Measurements from ENCODE around the gene PACSIN2.

Gene PACSIN2

DNA sequence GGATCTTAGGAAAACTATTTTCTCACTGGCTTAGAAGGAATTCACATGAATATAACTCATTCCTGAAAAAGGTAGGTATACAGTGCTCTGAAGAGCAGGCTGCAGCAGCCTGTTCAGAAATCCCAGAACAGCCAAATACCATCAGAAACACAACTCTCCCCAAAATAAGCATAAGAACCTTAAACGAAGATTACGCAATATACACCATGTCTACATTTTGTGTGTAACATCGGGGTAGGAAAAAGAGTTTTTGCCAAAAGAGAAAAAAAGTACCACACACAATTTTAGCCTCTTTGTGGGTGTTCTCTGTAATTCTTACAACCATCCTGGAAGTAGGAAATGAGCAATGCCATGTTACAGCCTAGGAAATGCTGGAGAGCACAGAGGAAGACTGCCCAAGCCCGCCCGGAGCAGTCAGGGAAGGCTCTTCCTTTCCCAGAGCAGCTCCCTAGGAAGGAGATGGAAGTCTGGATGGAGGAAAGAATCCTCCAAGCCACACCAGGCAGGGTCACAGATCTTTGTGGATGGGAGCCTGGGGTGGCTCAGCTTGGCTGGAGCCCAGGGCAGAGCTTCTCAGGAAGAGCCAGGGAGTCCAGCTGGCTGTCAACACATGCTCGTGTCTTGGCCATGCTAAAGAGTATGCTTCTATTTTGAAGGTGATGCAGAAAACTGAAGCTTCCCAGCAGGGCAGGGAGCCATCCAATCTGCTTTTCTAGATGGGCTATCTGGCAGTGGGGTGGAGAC lies 108.2 kb downstream of the PACSIN2 start:
- DNase-seq (ENCODE audit: low read depth in 2 of 2), result no peak

DNA sequence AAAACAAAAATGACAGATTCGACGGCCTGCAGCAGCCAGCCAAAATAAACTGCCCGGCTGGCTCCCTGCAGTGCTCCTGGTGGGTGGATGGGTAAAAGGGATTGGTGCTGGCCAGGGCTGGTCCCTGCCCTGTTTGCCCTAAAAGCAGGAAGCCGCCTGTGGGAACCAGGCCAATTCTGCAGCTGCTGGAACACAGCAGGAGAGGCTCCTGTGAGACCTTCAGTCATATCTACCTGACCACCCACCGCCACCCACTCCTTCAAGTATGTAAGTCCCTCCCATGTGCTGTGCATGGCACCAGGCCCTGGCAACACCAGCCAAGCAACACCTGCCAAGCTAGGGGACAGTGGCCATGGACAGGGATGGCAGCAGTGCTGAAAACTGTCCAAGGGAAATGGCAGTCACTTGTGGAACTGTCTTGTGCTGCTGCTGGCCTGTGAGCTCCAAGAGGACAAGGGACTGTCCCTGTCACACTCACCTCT lies 109.2 kb downstream of the PACSIN2 start:
- no peak for DNase-seq (ENCODE audit: low read depth in 2 of 2)

DNA sequence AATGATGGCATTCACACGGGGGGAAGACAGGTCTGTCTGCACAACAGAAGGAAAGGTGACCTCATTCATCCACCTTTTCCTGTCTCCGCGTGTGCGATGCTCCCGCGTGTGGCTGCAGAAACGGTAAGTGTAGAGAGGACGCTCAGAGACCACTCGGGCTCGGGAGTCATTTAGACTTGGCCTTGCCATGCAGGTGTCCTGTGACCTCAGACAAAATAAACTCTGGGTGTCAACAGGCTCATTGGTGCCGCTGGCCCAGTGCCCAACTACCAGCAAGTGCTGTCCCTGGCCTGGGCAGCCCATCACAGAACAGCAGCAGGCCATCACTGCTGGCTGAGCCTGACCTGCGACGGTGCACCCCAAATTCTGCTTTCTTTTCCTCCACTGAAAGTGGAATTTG lies 109.7 kb downstream of the PACSIN2 start:
- DNase-seq (ENCODE audit: low read depth in 2 of 2), result no peak

DNA sequence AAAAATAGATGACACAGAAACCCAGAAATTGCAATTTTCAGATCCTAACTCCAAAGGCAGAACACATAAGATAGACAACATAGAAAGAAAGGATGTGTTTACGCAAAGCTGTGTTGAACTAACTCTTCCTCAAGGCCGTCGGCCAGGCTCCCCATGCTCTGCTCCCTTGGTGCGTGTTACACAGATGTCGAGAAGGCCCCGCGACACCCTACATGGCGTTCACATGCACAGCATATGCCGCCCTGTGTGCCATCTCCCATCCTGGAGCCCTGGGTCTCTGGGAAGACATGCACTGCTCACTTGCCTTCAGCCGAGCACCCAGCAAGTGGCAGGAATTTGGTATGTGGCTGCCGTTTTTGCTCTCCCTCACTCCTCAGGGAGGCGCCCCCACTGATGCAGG lies 110.9 kb downstream of the PACSIN2 start:
- no peak for DNase-seq (ENCODE audit: low read depth in 2 of 2)

DNA sequence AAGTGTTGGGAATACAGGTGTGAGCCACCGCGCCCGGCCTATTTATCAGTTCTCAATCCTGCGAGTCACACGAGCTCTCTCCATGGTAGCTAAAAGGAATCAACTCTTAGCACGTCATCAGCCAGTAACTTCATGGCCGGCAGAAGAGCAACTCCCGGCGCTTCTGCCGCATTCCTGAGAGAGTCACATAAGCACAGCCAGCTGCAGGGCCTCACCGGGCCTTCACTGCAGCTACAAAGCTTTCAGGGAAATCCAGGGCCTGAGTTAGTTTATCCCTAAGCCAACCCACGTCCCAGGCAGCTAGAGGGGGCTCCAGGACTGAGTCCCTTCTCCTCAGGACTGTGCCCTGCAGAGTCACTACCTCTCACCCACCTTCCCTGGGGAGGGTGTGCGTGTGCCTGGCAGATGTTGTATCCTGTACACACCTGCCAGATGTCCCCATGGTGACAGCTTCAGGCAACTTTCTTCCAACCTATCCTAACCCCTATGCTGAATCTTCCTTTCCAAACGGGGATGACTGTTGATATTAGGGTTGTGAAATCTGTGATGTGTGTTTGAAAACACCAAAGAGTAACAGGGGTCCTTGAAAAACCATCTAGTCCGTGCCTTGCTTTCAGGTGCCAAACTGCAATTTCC lies 112.0 kb downstream of the PACSIN2 start:
- DNase-seq (ENCODE audit: low read depth in 2 of 2), result no peak

DNA sequence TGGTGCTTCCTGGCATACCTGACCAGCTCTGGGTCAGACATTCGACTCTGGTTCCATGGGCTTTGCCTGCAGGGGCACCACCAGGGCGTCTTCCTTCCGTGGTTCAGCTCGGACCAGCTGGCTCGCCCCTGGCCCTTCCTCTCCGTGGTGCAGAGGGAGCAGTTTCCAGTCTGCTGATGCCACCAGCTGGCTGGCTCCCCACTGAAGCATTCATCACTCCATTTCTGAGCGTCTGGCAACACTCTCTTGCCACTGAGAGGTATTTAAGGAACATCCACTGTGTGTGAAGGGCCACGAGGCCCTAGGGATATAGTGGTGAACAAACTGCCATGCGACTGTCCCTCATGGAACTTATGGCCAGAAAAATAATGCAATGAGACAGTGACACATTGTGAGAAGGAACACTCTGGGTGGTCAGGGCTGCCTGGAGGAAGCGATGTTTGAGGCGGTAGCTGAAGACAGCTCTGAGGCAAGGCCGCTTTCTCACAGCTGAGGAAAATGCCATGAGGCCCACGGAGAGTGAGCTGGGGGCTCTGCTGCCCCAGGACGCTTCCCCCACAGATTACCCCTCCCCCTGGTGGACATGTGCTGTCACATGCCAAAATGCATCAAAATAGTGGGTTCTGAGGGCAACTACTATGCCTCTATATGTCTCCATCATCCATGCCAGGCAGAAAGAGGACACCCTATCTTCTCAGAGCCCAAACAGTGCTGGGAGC lies 113.0 kb downstream of the PACSIN2 start:
- DNase-seq (ENCODE audit: low read depth in 2 of 2), result no peak

DNA sequence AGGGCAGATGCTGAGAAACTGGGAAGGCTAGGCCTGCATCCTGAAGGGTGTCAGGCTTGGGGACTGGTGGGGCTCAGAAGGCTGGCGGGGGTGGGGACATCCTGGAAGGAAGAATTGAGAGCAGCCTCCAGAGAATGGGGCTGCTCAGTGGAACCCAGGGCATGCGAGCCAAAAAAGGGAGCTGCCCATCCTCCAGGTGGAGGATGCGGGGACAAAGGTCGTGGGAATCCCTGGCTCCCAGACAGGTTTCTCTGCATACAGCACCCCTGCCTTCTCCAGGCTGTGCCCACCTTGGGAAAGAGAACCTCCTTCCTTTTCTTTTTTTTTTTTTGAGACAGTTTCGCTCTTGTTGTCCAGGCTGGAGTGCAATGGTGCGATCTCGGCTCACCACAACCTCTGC lies 117.0 kb downstream of the PACSIN2 start:
- no peak for DNase-seq (ENCODE audit: low read depth in 2 of 2)

DNA sequence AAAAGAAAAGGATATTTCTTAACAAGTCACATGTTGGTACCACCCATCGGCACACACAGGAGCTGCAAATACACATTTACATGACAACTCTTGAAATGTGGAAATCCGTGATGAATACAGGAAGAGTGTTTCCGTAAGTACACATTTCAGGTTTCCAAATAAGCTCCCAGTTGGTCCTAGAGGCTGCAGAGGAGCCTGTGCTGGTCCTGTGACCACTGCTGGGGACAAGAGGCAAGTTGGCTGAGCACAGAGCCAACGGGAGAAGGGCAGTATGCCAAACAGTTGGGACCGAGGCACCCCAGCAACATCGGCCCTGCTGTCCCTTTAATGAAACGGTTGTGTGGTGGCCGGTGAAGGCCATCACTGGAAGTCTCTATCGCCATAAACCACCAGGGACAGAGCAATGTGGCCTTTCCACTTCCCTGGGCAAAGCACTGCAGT lies 119.4 kb downstream of the PACSIN2 start:
- DNase-seq (ENCODE audit: low read depth in 2 of 2), result no peak

DNA sequence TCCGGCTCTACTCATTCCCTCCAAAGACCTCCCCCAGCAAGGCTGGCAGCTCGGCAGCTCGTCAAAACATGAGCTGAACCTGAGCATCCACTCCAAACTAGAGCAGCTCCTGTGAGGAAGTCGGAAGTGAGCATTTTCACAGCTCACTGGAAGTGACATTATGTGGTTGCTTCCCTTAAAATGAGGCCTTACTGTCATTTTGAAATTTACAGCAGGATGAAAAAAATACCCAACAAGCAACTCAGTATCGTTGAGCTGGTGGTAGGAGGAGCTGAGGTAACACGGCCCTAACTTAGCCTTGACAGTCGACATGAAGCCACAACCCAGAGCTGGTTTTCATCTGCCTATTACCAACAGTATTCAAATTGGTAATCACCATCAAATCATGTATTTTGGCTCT lies 119.9 kb downstream of the PACSIN2 start:
- no peak for DNase-seq (ENCODE audit: low read depth in 2 of 2)

DNA sequence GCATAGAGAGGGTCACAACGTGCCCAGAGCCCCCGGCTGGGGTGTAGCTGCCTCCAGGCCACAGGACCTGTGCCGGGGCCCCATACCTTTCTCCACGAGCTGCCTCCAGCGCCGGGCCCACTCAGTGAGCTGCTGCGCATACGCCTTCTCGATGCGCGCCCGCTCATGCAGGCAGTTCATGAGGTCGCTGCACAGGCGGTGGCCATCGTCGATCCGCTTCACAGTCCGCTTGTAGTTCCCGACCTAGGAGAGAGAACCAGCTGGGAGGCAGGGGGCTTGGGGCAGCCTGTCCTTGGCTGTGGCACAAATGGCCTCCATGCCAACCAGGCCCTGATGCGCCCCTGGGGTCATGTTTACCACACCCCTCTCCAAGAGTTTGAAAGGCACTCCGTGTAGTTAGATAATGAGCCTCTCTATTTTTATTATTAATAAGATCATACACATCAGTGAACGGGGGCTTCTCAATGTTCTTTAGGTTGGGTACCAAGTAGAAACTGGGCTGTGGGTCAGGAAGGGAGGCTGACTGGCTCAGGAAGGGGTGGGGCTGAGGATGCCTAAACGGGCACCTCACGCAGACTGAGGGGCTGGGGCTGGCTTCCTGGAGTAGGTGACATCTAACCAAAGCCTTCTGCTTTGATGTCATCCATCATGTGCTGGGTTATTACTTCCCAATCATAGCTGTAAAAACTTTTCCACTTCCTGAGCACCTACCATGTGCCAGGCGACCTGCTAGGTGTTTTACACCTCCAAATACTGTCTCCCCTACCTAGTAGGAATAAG lies 121.4 kb downstream of the PACSIN2 start:
- DNase-seq (ENCODE audit: low read depth in 2 of 2), result no peak

DNA sequence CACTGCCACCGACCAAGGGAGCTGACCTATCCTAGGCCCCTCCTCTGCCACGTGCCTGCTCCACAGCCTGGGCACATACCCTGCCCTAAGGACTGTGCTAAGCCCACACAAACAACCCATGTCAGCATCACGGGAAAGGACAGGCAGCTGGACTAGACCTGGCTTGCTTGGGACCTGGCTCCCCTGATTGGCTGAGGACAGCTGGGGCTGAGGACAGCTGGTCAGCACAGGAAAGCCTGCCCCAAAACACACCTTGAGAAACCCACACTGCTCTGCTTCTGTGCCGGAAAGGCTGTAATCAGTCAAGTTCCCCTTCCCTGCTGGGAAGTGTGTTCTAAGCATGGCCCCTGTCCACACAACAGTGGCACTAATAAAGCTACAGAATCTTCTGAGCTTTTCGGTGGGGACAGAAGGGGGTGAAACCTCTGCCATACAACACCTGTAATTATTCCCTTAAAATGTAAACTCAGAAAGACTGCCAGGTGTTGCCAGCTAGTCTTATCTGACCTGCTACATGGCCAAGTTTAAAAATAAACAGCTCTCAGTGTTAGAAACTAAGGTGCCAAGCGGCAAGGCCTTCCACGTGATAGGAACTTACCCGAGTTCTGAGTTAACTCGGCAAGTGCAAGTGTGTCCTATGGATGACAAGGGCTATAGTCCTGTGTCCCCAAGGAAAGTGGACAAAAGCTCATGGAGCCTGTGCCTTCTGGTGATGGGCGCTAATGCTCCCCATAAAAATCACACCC lies 122.2 kb downstream of the PACSIN2 start:
- no peak for DNase-seq (ENCODE audit: low read depth in 2 of 2)

DNA sequence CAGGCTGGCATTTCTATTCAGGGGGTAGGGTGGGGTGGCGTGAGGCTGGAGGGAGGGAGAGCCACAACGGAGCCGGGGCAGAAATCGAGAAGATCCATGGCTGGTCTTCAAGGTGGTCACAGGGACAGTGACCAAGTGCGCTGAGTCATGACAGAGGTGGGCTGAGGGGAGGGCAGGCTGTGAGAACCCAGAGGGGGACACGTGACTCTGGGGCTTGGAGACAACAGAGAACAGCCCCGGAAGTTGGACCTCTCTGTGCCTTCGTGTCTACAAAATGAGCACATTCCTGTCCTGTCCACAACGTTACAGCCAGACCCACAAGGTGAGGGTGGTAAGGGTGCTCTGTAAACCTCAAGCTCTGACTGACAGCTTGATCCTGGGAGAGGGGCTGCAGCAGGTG lies 122.8 kb downstream of the PACSIN2 start:
- DNase-seq (ENCODE audit: low read depth in 2 of 2), result no peak

DNA sequence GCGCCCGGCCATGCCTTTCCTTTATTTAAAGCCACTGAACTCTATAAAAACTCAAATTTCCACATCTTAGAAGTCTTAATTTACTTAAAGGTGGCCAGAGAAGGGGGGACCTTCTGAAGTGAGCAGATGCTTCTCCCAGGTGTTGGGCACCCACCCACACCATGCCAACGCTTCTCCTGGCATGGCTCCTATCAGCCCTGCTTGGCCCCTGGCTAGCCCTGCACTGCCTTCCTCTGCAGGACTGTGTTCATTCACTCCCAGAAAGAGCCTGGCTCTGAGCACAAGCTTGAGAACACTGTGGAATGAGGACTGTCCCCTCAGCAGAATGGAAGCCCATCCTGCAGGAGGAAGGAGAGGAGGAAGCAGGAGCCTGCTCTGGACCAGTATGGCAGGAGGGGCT lies 123.3 kb downstream of the PACSIN2 start:
- no peak for DNase-seq (ENCODE audit: low read depth in 2 of 2)

DNA sequence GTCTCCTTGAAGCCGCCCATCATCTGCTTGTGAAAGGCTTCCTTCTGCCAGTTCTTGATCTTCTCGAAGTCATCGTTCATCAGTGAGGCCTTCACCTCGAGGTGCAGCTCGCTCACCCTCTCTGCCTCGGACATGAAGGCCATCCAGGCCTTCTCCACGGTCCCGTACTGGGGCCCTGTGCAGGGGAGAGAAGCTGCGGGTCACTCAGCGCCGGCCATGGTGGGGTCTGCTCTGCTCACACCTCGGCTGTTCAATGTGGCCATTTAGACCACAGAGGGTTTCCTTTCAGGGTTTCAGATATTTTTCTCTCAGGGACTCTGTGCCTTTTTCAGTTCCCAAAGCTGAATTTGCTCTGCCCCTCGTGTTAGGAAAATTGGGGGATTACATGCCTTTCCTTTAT lies 123.9 kb downstream of the PACSIN2 start:
- no peak for DNase-seq (ENCODE audit: low read depth in 2 of 2)

DNA sequence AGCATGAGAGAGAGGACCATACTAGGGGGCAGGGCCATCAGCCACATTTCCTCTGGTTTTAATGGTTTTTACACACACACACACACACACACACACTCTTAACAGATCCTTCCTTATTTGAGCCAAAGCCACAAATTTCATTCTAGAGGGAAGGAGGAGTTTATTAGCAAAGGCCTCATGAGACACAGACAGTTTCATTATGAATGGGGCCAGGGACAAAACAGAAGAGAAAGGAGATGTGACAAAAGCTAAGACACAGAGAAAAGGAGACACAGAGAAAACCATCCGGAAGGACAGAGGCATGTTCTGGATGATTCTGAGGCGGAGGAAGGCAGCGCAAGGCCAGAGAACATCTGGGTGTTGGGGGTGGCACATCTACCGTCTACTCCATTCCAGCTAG lies 125.6 kb downstream of the PACSIN2 start:
- DNase-seq (ENCODE audit: low read depth in 2 of 2), result no peak

DNA sequence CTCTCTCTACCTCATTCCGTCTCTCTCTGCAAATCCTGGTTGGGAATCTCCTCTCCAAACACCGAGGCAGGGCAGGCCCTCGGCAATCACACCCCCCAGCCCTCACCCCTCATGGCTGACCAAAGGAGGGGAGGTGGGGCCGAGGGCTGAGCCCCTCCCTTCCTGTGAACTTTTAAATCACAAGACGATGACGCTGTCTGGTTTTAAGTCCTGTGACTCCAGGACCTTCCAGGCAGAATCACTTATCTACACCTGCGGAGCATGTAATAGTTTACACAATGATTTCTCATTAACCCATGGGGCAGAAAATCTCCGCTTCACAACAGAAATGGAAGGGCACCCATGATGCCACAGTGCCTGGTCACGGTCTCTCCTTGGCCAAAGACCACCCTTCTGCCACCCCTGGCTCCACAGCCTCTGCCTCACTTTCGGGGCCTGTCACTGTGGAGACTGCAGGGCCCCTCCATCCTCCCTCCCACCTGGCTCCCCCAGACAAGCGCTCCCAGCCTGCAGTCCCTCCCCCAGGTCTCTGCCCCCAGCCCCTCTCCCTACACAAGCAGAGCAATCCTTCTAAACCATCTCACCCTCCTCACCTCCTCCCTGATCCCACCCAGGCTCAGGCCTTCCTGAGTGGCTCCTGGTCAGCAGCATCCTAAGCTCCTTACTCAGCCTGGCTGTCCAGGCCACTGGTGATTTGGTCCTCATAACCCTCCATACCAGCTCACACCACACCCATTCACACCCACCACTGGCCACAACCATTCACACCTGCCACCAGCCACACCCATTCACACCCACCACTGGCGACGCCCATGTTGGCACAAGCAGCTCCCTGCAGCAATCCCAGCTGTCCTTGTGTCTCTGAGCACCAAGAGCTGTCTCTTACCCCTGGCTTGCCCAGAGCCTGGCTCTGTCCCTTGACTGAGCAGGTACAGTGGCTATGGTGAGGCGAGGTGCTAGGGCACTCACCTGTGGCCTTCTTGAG lies 127.1 kb downstream of the PACSIN2 start:
- DNase-seq (ENCODE audit: low read depth in 2 of 2), result no peak

DNA sequence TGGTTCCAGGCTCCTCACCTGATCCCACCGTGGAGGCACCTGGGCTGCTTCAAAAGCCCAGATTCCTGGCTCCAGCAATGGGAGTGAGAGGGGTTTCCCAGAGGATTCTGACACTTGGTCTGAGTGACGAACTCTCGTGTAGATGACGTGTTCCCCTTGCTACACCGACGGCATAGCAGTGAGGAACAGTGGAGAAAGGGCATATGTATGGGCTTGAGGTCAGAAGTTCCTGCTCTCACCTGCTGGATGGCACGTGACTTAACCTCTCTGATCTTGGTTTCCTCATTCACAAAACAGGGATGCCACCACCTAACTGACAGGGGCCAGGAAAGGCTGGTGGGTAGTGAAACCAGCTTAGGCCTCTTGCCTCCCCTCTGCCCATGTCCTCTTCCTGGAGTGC lies 127.8 kb downstream of the PACSIN2 start:
- no peak for DNase-seq (ENCODE audit: low read depth in 2 of 2)

DNA sequence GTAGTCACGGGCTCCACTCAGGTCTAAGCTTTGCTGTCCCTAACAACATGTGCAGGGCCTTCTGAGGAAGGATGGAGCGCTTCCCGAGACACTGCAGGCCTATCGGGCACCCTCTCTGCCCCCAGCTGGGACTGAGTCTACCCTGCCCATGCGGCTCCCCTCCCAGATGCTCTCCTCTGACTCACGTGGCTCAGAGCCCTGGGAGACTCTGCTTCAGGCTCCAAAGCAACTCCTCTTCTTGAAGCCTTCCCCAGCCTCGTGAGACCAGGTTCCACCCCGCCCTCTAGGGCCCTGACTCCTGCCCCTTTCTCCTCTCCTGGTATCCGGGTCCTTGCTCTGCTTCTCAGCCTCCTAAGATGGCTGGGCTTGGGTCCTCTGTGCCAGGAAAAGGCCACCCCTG lies 129.5 kb downstream of the PACSIN2 start:
- DNase-seq (ENCODE audit: low read depth in 2 of 2), result no peak

DNA sequence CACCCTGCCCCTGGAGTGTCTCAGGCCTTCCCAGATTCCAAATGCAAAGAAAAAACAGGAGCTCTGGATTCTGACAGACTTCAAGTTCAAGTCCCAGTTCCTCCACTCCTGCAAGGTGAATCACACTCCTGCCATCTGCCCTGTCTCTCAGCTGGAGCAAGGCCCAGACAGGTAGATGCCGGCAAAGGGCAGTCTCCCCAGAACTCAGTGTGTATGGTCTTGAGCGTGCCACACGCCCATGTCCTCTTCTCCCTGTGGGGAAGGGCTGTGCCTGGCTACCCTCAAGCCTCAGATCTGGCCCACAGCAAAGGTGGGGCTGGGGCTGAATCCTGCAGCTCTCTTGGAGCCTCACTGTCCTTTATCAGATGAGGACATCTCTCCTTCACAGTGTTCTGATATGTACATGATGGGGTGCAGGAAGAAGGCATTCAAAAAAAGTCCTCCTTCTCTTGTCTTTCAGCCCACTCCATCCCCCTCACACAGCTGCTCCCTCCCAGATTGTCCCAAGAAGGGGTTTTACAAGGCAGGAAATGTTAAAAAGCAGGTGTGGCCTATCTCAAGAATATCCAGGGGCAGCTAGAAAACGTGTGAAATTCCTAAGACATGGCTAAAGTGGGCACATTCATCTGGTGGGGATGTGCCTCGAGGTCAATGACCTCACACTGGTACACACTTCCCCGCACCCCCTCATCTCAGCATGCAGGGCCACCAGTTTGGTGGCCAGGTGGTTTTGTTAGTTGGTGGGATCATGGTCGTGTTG lies 130.2 kb downstream of the PACSIN2 start:
- no peak for DNase-seq (ENCODE audit: low read depth in 2 of 2)

All from stimulated activated CD4-positive, alpha-beta T cell treated with anti-CD3 and anti-CD28 coated beads, Interleukin-1b, Interleukin-23, amount 100 ng/mL, for 1 hour (primary cell).